Measurements from ENCODE around the gene NBEA.
A peak's percentile ranks its signal among the peaks of the same experiment; 100 is the strongest.

Gene NBEA

DNA sequence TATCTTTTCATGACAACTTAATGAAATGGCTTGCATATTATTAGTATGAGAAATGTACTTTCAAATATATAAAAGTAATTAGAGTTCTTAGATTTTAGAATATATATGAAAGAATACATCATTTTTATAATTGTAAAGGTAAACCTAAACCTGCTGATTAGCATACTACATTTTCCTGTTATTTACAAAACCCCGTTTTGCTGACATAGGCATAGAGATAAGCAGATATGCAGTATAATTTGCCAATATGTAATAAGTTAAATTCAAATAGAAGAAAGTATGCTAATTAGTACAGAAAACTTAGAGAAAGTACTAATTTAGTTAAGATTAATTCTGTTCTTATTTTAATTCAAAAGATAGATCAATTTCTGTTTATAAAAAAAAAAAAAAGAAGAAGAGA is 513.0 kb downstream of the NBEA start:
- TF ChIP-seq, protein P1, sequence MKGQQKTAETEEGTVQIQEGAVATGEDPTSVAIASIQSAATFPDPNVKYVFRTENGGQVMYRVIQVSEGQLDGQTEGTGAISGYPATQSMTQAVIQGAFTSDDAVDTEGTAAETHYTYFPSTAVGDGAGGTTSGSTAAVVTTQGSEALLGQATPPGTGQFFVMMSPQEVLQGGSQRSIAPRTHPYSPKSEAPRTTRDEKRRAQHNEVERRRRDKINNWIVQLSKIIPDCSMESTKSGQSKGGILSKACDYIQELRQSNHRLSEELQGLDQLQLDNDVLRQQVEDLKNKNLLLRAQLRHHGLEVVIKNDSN (IDR thresholded peaks at IDR 0.05), result no peak
- no peak for TF ChIP-seq NFIC (IDR thresholded peaks at IDR 0.05)
- no peak for TF ChIP-seq YY1 (IDR thresholded peaks at IDR 0.05; ENCODE audit: low read depth)
- TF ChIP-seq TEAD4 (IDR thresholded peaks at IDR 0.05), result no peak

DNA sequence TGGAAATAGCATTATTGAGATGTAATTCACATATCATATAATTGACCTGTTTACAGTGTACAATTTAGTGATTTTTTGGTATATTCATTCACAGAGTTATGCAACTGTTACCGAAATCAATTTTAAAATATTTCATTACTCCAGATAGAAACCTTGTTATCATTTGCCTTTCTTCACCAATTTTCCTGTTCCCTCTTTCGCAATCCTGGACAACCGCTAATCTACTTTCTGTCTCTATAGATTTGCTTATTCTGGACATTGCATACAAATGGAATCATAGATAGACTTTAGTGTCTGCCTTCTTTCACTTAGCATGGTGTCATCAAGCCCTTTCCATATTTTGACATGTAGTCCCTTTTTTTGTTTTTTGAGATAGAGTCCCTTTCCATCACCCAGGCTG is 515.2 kb downstream of the NBEA start:
- TF ChIP-seq CEBPB (IDR thresholded peaks at IDR 0.05) (0 out of 2 replicates have a peak, but pooled peaks have one; percentile 15), NFIC (IDR thresholded peaks at IDR 0.05) (no peak), EGR1 (IDR thresholded peaks at IDR 0.05) (no peak)

DNA sequence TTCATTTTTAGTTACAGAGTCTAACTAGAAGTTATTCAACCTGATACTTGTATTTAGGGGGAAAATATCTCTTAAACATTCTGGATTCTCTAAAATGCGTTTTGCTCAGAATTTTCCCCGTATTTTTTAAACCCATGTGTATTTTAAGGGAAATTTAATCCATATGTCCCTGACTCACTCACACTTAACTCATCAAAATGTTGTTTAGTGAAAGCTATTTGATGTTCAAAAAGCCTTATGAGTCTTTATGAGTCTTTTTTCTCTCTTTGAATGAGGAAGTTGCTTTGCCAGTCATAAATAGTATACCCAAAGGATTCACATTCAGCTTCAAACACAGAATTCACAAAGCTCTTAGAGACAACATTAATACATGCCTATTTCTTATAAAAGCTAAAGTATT is 518.0 kb downstream of the NBEA start:
- TF ChIP-seq TCF12 (IDR thresholded peaks at IDR 0.05; ENCODE audit: low read depth) (no peak), CREB1 (IDR thresholded peaks at IDR 0.05; ENCODE audit: low read depth) (no peak), YY1 (IDR thresholded peaks at IDR 0.05; ENCODE audit: low read depth) (no peak), ZBTB7A (IDR thresholded peaks at IDR 0.05; ENCODE audit: low read depth) (no peak), TAF1 (IDR thresholded peaks at IDR 0.05; ENCODE audit: low read depth) (no peak), FOXM1 (IDR thresholded peaks at IDR 0.05; ENCODE audit: borderline replicate concordance, low read depth) (no peak), TEAD4 (IDR thresholded peaks at IDR 0.05) (no peak), NFIC (IDR thresholded peaks at IDR 0.05) (no peak), RAD21 (IDR thresholded peaks at IDR 0.05; ENCODE audit: low read depth) (no peak), CEBPB (IDR thresholded peaks at IDR 0.05) (no peak)

DNA sequence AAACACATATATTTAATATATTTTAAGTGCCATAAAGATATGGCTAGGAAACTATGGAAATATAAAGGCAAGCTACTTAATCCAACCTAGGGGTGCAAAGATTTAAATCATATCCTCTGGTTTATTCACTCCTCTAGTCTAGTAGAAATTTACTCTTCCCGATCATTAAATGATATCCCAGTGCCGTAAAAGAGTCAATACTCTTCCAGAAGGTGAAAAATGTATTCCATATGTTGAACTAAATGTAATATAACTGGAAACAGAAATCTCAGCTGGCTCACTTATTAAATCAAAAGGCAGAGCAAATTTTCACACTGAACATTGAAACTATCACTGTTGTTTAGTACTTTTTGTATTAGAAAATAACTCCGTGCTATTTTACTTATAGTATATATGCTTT is 523.3 kb downstream of the NBEA start:
- TF ChIP-seq EP300 (IDR thresholded peaks at IDR 0.05; ENCODE audit: borderline replicate concordance) (no peak), CEBPB (IDR thresholded peaks at IDR 0.05) (no peak), FOXM1 (IDR thresholded peaks at IDR 0.05; ENCODE audit: borderline replicate concordance, low read depth) (no peak), TAF1 (IDR thresholded peaks at IDR 0.05; ENCODE audit: low read depth) (no peak), TEAD4 (IDR thresholded peaks at IDR 0.05) (no peak), NFIC (IDR thresholded peaks at IDR 0.05) (no peak), EGR1 (IDR thresholded peaks at IDR 0.05) (no peak), YY1 (IDR thresholded peaks at IDR 0.05; ENCODE audit: low read depth) (no peak), RAD21 (IDR thresholded peaks at IDR 0.05; ENCODE audit: low read depth) (no peak), ZBTB7A (IDR thresholded peaks at IDR 0.05; ENCODE audit: low read depth) (no peak), TCF12 (IDR thresholded peaks at IDR 0.05; ENCODE audit: low read depth) (no peak), CREB1 (IDR thresholded peaks at IDR 0.05; ENCODE audit: low read depth) (no peak)
- TF ChIP-seq, protein P1 (IDR thresholded peaks at IDR 0.05), result no peak
- TF ChIP-seq, protein P2, sequence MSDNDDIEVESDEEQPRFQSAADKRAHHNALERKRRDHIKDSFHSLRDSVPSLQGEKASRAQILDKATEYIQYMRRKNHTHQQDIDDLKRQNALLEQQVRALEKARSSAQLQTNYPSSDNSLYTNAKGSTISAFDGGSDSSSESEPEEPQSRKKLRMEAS (IDR thresholded peaks at IDR 0.05), result no peak
- TF ChIP-seq, protein P3, sequence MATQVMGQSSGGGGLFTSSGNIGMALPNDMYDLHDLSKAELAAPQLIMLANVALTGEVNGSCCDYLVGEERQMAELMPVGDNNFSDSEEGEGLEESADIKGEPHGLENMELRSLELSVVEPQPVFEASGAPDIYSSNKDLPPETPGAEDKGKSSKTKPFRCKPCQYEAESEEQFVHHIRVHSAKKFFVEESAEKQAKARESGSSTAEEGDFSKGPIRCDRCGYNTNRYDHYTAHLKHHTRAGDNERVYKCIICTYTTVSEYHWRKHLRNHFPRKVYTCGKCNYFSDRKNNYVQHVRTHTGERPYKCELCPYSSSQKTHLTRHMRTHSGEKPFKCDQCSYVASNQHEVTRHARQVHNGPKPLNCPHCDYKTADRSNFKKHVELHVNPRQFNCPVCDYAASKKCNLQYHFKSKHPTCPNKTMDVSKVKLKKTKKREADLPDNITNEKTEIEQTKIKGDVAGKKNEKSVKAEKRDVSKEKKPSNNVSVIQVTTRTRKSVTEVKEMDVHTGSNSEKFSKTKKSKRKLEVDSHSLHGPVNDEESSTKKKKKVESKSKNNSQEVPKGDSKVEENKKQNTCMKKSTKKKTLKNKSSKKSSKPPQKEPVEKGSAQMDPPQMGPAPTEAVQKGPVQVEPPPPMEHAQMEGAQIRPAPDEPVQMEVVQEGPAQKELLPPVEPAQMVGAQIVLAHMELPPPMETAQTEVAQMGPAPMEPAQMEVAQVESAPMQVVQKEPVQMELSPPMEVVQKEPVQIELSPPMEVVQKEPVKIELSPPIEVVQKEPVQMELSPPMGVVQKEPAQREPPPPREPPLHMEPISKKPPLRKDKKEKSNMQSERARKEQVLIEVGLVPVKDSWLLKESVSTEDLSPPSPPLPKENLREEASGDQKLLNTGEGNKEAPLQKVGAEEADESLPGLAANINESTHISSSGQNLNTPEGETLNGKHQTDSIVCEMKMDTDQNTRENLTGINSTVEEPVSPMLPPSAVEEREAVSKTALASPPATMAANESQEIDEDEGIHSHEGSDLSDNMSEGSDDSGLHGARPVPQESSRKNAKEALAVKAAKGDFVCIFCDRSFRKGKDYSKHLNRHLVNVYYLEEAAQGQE (IDR thresholded peaks at IDR 0.05; ENCODE audit: low read depth), result no peak

DNA sequence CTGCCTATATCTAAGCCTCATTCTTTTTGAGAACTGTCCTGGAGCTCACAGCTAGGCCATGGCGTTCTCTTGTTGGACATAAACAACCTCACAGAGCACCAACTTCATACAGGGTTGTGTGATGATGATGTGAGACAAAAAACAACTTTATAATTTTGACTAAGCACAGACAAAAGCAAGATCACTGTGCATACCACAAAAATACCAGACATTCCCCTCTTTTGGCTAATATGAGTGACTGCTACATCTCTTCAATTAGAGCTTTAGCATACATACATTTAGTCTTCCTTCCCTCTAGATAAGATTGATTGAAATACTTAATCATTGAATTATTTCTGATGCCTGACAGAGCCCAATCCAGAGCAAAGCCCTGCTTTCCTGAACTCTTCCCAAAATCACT is 526.1 kb downstream of the NBEA start:
- TF ChIP-seq, protein P1 (IDR thresholded peaks at IDR 0.05), result no peak
- no peak for TF ChIP-seq CEBPB (IDR thresholded peaks at IDR 0.05)
- no peak for TF ChIP-seq EGR1 (IDR thresholded peaks at IDR 0.05)
- TF ChIP-seq TAF1 (IDR thresholded peaks at IDR 0.05; ENCODE audit: low read depth), result no peak
- TF ChIP-seq EP300 (IDR thresholded peaks at IDR 0.05; ENCODE audit: borderline replicate concordance), result no peak
- TF ChIP-seq CREB1 (IDR thresholded peaks at IDR 0.05; ENCODE audit: low read depth), result no peak
- TF ChIP-seq RAD21 (IDR thresholded peaks at IDR 0.05; ENCODE audit: low read depth), result no peak
- no peak for TF ChIP-seq TCF12 (IDR thresholded peaks at IDR 0.05; ENCODE audit: low read depth)
- no peak for TF ChIP-seq ZBTB7A (IDR thresholded peaks at IDR 0.05; ENCODE audit: low read depth)
- no peak for TF ChIP-seq TEAD4 (IDR thresholded peaks at IDR 0.05)
- no peak for TF ChIP-seq YY1 (IDR thresholded peaks at IDR 0.05; ENCODE audit: low read depth)
- TF ChIP-seq, protein P3 (IDR thresholded peaks at IDR 0.05; ENCODE audit: low read depth), result no peak

DNA sequence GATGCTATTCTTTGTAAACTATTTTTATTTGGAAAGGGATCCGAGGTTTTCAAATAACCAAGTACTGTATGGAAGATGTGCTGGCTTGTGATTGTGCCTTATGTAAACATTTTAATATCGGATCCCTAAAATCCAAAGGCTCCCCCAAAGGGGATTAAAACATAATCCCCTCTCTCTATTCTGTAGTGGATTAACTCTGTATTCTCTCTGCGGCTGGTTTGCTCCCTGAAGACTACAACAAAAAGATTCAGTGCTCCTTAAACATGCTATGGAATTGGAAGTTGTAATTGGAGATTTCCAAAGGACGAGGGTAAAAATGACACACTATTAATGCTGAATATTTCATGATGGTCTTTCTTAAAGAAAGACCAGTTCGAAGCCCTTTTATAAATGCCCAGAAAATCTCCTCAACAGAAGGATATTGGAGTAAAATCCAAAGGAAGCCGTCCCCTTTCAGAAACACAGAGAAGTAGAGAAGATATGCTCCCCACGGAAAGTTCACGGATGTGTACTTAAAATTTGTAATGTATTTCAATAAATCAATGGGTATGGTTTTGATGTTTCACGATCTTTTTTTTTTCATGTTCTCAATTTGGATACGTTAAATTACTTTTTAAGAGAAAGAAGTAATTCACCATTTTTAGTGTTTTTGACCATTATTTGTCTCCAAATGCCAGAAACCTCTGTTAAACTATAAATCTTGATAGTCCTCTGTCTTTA is 527.9 kb downstream of the NBEA start:
- TF ChIP-seq NFIC (IDR thresholded peaks at IDR 0.05) (no peak), EP300 (IDR thresholded peaks at IDR 0.05; ENCODE audit: borderline replicate concordance) (no peak), TAF1 (IDR thresholded peaks at IDR 0.05; ENCODE audit: low read depth) (no peak), TCF12 (IDR thresholded peaks at IDR 0.05; ENCODE audit: low read depth) (no peak), RAD21 (IDR thresholded peaks at IDR 0.05; ENCODE audit: low read depth) (no peak), FOXM1 (IDR thresholded peaks at IDR 0.05; ENCODE audit: borderline replicate concordance, low read depth) (no peak), CEBPB (IDR thresholded peaks at IDR 0.05) (no peak), TEAD4 (IDR thresholded peaks at IDR 0.05) (no peak), EGR1 (IDR thresholded peaks at IDR 0.05) (no peak), ZBTB7A (IDR thresholded peaks at IDR 0.05; ENCODE audit: low read depth) (no peak)
- TF ChIP-seq, protein P2 (IDR thresholded peaks at IDR 0.05), result no peak
- TF ChIP-seq, protein P3 (IDR thresholded peaks at IDR 0.05; ENCODE audit: low read depth), result no peak

Data from Ishikawa (cell line).